Lower lobe of right lung (tissue), 2 donors: ENCODE results near the gene C5orf34. TPM values are rescaled to one million over a fixed set of nuclear protein-coding genes. Genes with fewer than 3 reads are reported as not detected.
"Not testable (repeated sequence)": the region's sequence is repeated elsewhere in the genome, so short reads cannot be mapped to it uniquely, and the experiment has no call there.

ENCODE experiments used
- ATAC-seq, 2 donors: fragments of 200-7000 bp; cut with Tn5 transposase; one replicate each; pipeline ENCODE4 v1.9.1; 2020 to 2022; ENCODE audit warnings: mild to moderate bottlenecking in 2 of 2, moderate library complexity in 2 of 2
- DNase-seq: peaks from one replicate; pipeline ENCODE4 v3.0.0-alpha.2; 2020
- H3K27ac ChIP-seq: fragments of 200-600 bp; one replicate; pipeline ENCODE4 v1.8.0; 2022
- H3K27me3 ChIP-seq: fragments of 200-600 bp; one replicate; pipeline ENCODE4 v1.8.0; 2022; ENCODE audit warnings: low read depth
- H3K36me3 ChIP-seq: fragments of 200-600 bp; one replicate; pipeline ENCODE4 v1.8.0; 2022; ENCODE audit warnings: mild to moderate bottlenecking
- H3K4me1 ChIP-seq: fragments of 200-600 bp; one replicate; pipeline ENCODE4 v1.8.0; 2022
- H3K4me3 ChIP-seq: fragments of 200-600 bp; one replicate; pipeline ENCODE4 v1.8.0; 2022; ENCODE audit warnings: mild to moderate bottlenecking
- H3K9me3 ChIP-seq: fragments of 200-600 bp; one replicate; pipeline ENCODE4 v1.8.0; 2022
- intact Hi-C: fragments of 100-400 bp; cut with DNase I; formaldehyde crosslinking; loops from one replicate; pipeline ENCODE4 v1.11.0; 2022
- total RNA-seq: library from RNA; stranded (reverse); fragmentation: NEBNext Ultra II Directional; extraction: Animal tissue kit (Norgen Biotek cat#: 25700); gene quantifications from one replicate; pipeline ENCODE4 v1.2.1, GENCODE V29; 2021
- TF ChIP-seq, protein P1 (sequence below): fragments of 200-600 bp; IDR thresholded peaks from one replicate; pipeline ENCODE4 v1.8.0; 2022; ENCODE audit warnings: antibody characterized with exemption, mild to moderate bottlenecking
- donor health status: DM: no; HTN: yes; CAD: no; lungs with severe emphysema.

C5orf34 gene
- total RNA-seq, 1 donor from 2014 or later = 1.4 TPM

- no peaks in the 10 kb centered on the region for H3K9me3 ChIP-seq
- ATAC-seq (no peak), DNase-seq (no peak)
- TF ChIP-seq, protein P1, sequence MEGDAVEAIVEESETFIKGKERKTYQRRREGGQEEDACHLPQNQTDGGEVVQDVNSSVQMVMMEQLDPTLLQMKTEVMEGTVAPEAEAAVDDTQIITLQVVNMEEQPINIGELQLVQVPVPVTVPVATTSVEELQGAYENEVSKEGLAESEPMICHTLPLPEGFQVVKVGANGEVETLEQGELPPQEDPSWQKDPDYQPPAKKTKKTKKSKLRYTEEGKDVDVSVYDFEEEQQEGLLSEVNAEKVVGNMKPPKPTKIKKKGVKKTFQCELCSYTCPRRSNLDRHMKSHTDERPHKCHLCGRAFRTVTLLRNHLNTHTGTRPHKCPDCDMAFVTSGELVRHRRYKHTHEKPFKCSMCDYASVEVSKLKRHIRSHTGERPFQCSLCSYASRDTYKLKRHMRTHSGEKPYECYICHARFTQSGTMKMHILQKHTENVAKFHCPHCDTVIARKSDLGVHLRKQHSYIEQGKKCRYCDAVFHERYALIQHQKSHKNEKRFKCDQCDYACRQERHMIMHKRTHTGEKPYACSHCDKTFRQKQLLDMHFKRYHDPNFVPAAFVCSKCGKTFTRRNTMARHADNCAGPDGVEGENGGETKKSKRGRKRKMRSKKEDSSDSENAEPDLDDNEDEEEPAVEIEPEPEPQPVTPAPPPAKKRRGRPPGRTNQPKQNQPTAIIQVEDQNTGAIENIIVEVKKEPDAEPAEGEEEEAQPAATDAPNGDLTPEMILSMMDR = no peak
- no peak overlapping the region for H3K4me3 ChIP-seq
- no peaks in the 10 kb centered on the region for H3K4me1 ChIP-seq
- H3K36me3 ChIP-seq = peaks cover 90% of the 10 kb centered on the region
- intact Hi-C loops = no loop called here
- no peaks in the 10 kb centered on the region for H3K27me3 ChIP-seq
- H3K27ac ChIP-seq = no peak overlapping the region
Measured at GRCh38 chr5:43530648-43531047, 15.7 kb upstream of the C5orf34 start.

- Histone ChIP-seq H3K36me3 (peaks cover 43% of the 10 kb centered on the region), H3K27me3 (no peaks in the 10 kb centered on the region)
- intact Hi-C loops = no loop called here
Measured at GRCh38 chr5:43523662-43524072, 8.7 kb upstream of the C5orf34 start.

GRCh38 chr5:43520615-43521014 lies 5.7 kb upstream of the C5orf34 start:
- peaks cover 21% of the 10 kb centered on the region for H3K36me3 ChIP-seq
- no peaks in the 10 kb centered on the region for H3K27me3 ChIP-seq
- intact Hi-C loops = no loop called here
- no peak overlapping the region for H3K4me3 ChIP-seq
- ATAC-seq (no peak), DNase-seq (no peak)
- no peaks in the 10 kb centered on the region for H3K9me3 ChIP-seq
- TF ChIP-seq, protein P1 = no peak
- no peak overlapping the region for H3K27ac ChIP-seq
- no peaks in the 10 kb centered on the region for H3K4me1 ChIP-seq

More at GRCh38 chr5:43523662-43524072, 8.7 kb upstream of the C5orf34 start:
- no peak overlapping the region for H3K4me3 ChIP-seq
- H3K9me3 ChIP-seq = no peaks in the 10 kb centered on the region
- no peak for ATAC-seq
- no peak overlapping the region for H3K27ac ChIP-seq
- no peak for DNase-seq
- TF ChIP-seq, protein P1 = no peak
- no peaks in the 10 kb centered on the region for H3K4me1 ChIP-seq

- DNase-seq (no peak), ATAC-seq (no peak)
- H3K4me3 ChIP-seq = peak overlapping the region; percentile 74
- H3K36me3 ChIP-seq = no peaks in the 10 kb centered on the region
- H3K9me3 ChIP-seq = no peaks in the 10 kb centered on the region
- H3K27ac ChIP-seq = peak overlapping the region; percentile 85
- no peaks in the 10 kb centered on the region for H3K27me3 ChIP-seq
- TF ChIP-seq, protein P1 = no peak
- peaks cover 8% of the 10 kb centered on the region for H3K4me1 ChIP-seq
- intact Hi-C loops = no loop called here
Measured at GRCh38 chr5:43515678-43516048, 715 bp upstream of the C5orf34 start.

DNA sequence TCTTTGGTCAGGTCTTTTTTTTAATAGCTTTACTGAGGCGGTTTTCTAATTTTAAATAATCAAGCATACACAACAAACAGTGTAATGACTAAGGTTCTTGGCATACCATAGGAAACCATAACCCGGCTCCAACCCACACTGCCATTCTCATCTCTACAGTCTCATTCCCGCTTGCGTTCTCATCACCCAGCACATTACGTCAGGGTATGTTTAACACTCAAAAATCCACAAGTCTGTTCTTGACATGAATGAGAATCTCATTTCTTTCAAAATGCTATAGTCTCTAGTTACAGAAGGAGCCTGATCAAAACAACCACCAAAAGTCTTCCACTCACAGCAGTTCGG lies 505 bp downstream of the C5orf34 start:
- Histone ChIP-seq H3K36me3 (no peaks in the 10 kb centered on the region), H3K27me3 (no peaks in the 10 kb centered on the region), H3K27ac (peak overlapping the region; percentile 85), H3K4me3 (peak overlapping the region; percentile 74), H3K4me1 (peaks cover 8% of the 10 kb centered on the region), H3K9me3 (no peaks in the 10 kb centered on the region)
- no peak for DNase-seq
- TF ChIP-seq, protein P1 = no peak
- intact Hi-C loops = no loop called here
- ATAC-seq = peak in 1 of 2 donors; percentile 2

- TF ChIP-seq, protein P1 = no peak
- H3K27ac ChIP-seq = no peak overlapping the region
- no peaks in the 10 kb centered on the region for H3K9me3 ChIP-seq
- no peak for DNase-seq
- peaks cover 8% of the 10 kb centered on the region for H3K4me1 ChIP-seq
- no peaks in the 10 kb centered on the region for H3K27me3 ChIP-seq
- H3K36me3 ChIP-seq = no peaks in the 10 kb centered on the region
- intact Hi-C loops = no loop called here
- ATAC-seq = no peak
- H3K4me3 ChIP-seq = peak overlapping the region; percentile 74
Measured at GRCh38 chr5:43514025-43514424, 923 bp downstream of the C5orf34 start.

DNA sequence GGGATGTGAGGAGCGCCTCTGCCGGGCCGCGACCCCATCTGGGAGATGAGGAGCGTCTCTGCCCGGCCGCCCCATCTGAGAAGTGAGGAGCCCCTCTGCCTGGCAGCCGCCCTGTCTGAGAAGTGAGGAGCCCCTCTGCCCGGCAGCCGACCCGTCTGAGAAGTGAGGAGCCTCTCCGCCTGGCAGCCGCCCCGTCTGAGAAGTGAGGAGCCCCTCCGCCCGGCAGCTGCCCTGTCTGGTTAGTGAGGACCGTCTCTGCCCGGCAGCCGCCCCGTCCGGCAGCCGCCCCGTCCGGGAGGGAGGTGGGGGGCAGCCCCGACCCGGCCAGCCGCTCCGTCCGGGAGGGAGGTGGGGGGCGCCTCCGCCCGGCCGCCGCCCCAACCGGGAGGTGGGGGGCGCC lies 3.9 kb downstream of the C5orf34 start:
- H3K27me3 ChIP-seq, H3K36me3 ChIP-seq, ATAC-seq, H3K4me3 ChIP-seq, H3K4me1 ChIP-seq, H3K9me3 ChIP-seq, DNase-seq, intact Hi-C loops, H3K27ac ChIP-seq: not testable (repeated sequence)
